ENCODE results near the gene RNF150. TPM values are rescaled to one million over a fixed set of nuclear protein-coding genes. Genes with fewer than 3 reads are reported as not detected.

Gene RNF150
- total and polyA plus RNA-seq, 12 donors: 4.9 to 88.6 (median 61.3) TPM

GRCh38 chr4:140888054-140888453, 245.2 kb downstream of the RNF150 start:
- intact Hi-C loops (cut with DNase I): no loop called here
- no peak for DNase-seq
- no peak overlapping the region for H3K4me3 ChIP-seq
- peaks cover 0 to 6% (median 0%) of the 10 kb centered on the region in 3 donors for H3K9me3 ChIP-seq (replicated peaks in 1 of 3)
- WGBS, 4 donors: 76 to 91% (median 87%) methylated on average over 3 of the region's 3 CpGs
- H3K4me1 ChIP-seq (replicated peaks in 1 of 2): no peaks in the 10 kb centered on the region
- H3K27ac ChIP-seq: no peak overlapping the region
- no peaks in the 10 kb centered on the region for H3K36me3 ChIP-seq (replicated peaks in 1 of 2)
- H3K27me3 ChIP-seq: no peaks in the 10 kb centered on the region
- no peak for TF ChIP-seq CTCF (IDR thresholded peaks at IDR 0.05)
- no peak for TF ChIP-seq POLR2A (IDR thresholded peaks at IDR 0.05)

GRCh38 chr4:140887467-140887866, 245.8 kb downstream of the RNF150 start:
- no peaks in the 10 kb centered on the region for H3K27me3 ChIP-seq
- DNase-seq: no peak
- no peak overlapping the region for H3K4me3 ChIP-seq
- H3K4me1 ChIP-seq (replicated peaks in 1 of 2): no peaks in the 10 kb centered on the region
- TF ChIP-seq CTCF (IDR thresholded peaks at IDR 0.05) (no peak), POLR2A (IDR thresholded peaks at IDR 0.05) (no peak)
- intact Hi-C loops (cut with DNase I): no loop called here
- no peaks in the 10 kb centered on the region for H3K36me3 ChIP-seq (replicated peaks in 1 of 2)
- 65 to 88% (median 80%) methylated on average over 2 of the region's 2 CpGs for WGBS, 4 donors
- peaks cover 0 to 6% (median 0%) of the 10 kb centered on the region in 3 donors for H3K9me3 ChIP-seq (replicated peaks in 1 of 3)
- H3K27ac ChIP-seq: no peak overlapping the region

- H3K36me3 ChIP-seq (replicated peaks in 1 of 2): no peaks in the 10 kb centered on the region
- TF ChIP-seq CTCF (IDR thresholded peaks at IDR 0.05): peak; percentile 18 to 65 (median 58)
- no peak for TF ChIP-seq POLR2A (IDR thresholded peaks at IDR 0.05)
- no peak overlapping the region for H3K4me3 ChIP-seq
- H3K27me3 ChIP-seq: no peaks in the 10 kb centered on the region
- WGBS, 4 donors: 51 to 67% (median 61%) methylated on average over 4 of the region's 4 CpGs
- DNase-seq: peak; percentile 34 to 76 (median 60)
- intact Hi-C loops (cut with DNase I): no loop called here
- peaks cover 0 to 6% (median 0%) of the 10 kb centered on the region in 3 donors for H3K9me3 ChIP-seq (replicated peaks in 1 of 3)
- H3K4me1 ChIP-seq (replicated peaks in 1 of 2): no peaks in the 10 kb centered on the region
- H3K27ac ChIP-seq: no peak overlapping the region
These were observed 248.7 kb downstream of the RNF150 start for GRCh38 chr4:140884431-140885058.

GRCh38 chr4:140877781-140878180, 255.5 kb downstream of the RNF150 start:
- no peak for DNase-seq
- peaks cover 0 to 14% of the 10 kb centered on the region in 2 donors for H3K4me1 ChIP-seq (replicated peaks in 1 of 2)
- no peaks in the 10 kb centered on the region for H3K36me3 ChIP-seq (replicated peaks in 1 of 2)
- no peaks in the 10 kb centered on the region for H3K9me3 ChIP-seq (replicated peaks in 1 of 3)
- TF ChIP-seq POLR2A (IDR thresholded peaks at IDR 0.05): no peak
- TF ChIP-seq CTCF (IDR thresholded peaks at IDR 0.05): no peak
- intact Hi-C loops (cut with DNase I): no loop called here
- no peak overlapping the region for H3K4me3 ChIP-seq
- no peaks in the 10 kb centered on the region for H3K27me3 ChIP-seq
- no peak overlapping the region for H3K27ac ChIP-seq

Measured in adrenal gland (tissue), 12 donors.